GM21515 (cell line): ENCODE measurements around the gene RASIP1.
"Not testable (repeated sequence)": the region's sequence is repeated elsewhere in the genome, so short reads cannot be mapped to it uniquely, and the experiment has no call there.

Source experiments
- ATAC-seq: cut with Tn5 transposase; IDR thresholded peaks from one replicate; pipeline ENCODE4 v1.9.1; 2021; ENCODE audit not compliant: unreplicated experiment

Gene RASIP1

DNA sequence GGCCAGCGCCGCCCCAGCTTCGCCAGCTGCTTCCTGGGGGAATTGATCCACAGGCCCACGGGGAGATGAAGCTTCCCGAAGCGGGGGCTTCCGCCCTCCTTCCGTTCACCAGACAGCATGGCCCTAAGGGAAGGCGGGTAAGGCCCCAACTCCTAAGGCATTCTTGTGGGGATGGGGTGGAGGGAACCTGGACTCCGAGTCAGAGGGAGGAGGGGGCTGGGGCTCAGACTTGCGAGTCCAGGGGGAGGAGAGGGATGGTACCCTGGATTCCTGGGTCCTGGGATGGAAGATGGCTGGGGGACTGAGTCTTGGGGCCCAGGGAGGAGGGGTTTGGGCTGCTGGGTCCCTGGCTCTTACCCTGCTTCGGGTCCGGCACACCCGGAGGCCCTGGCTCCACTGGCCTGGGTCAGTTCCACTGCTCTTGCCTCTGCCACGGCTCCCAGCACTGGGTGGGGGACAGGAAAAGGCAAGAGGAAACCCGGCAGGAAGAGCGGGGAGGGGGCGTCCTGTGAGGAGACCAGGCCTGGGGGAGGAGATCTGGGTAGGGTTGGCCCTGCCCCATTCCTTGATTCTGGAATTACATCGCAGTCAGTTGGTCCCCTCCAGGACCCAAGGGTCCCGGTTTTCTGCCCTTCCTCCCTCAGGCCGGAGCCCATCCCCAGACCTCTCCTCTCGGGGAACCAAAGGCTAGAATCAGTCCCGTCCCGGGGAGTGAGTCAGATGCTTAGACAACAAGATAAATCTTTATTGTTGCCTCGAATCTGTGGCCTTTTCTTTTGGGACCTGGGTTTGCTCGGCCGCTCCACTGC, at the start of gene RASIP1:
Gene RASIP1 (minus strand): TSS at position 447 of the 809 bp plus-strand sequence. CDS start 328 bp downstream, at position 119.
- ATAC-seq, result no peak

DNA sequence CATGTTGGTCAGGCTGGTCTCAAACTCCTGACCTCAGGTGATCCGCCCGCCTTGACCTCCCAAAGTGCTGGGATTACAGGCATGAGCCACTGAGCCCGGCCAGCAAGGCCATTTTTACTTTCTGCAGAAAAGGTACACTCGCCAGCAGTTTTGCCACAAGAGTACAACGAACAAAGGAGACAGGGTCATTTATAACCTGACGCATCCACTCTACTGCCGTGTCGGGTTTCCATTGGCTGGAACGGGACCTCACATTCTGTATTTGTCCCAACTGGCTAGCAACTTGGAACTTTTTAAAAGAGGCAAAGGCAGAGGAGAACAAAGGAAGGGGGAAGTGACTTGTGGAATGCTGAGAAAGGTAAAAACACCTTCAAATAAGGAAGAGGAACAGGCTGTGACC, 46.9 kb upstream of the RASIP1 start:
- ATAC-seq, result not testable (repeated sequence)

GRCh38 chr19:48786422-48786821, 46.0 kb upstream of the RASIP1 start:
- not testable (repeated sequence) for ATAC-seq

GRCh38 chr19:48784527-48784926, 44.1 kb upstream of the RASIP1 start:
- ATAC-seq, result no peak

DNA sequence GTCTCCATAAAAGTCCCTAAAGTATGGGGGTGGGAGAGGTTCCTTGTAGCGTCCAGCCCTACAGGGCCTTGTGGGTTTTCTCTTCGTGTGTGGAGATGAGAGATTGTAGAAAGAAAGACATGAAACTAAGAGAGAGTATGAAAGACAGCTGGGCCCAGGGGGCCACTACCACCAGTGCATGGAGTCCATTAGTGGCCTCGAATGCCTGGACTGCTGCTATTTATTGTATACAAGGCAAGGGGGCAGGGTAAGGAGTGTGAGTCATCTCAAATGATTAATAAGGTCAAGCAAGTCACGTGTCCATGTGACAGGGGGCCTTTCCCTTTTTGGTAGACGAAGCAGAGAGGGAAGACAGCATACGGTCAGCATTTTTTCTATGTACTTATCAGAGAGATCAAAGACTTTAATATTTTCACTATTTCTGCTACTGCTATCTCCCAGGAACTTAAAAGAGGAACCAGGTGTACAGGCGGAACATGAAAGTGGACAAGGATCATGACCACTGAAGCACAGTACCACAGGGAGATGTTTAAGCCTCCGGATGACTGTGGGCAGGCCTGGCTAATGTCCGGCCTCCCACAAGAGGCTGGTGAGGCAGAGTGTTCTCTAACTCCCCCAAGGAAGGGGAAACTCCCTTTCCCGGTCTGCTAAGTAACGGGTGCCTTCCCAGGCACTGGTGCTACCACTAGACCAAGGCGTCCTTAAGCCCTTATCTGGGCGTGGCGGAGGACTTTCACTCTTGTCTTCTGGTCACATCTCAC, 40.4 kb upstream of the RASIP1 start:
- no peak for ATAC-seq

GRCh38 chr19:48779636-48780035, 39.2 kb upstream of the RASIP1 start:
- ATAC-seq, result no peak

- no peak for ATAC-seq
Observed at GRCh38 chr19:48777720-48778119, 37.3 kb upstream of the RASIP1 start.

GRCh38 chr19:48777139-48777538, 36.7 kb upstream of the RASIP1 start:
- ATAC-seq, result no peak

- no peak for ATAC-seq
Observed at GRCh38 chr19:48772503-48772953, 32.1 kb upstream of the RASIP1 start.

DNA sequence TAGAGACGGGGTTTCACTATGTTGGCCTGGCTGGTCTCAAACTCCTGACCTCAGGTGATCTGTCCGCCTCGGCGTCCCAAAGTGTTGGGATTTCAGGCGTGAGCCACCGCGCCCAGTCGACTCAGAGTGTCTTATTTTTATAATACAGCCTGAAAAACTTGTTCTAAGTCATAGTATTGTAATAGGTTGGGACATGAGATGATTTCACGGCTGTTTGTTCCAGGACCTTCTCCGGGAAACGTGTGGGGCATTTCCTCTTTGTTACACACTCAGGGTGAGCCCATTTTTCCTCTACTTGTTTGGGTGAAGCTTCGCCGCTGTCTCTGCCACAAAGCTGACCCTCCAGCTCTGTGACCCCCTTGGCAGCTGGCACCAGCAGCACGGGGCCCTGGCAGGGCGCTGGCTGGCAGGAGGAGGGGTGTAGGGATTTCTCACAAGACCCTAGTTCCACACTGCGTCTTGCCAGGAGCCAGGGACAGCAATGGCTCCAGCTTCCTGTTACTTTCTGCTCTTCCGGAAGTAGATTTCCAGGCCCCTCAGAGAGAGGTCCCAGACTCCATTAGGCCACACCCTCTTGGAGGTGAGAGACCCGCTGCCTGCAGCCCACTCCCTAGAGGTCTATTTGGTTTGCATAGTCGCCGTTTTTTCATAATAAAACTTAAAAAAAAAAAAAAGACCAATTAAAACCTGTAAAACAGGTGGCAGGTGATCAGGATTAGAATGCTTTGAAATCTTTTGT, 30.5 kb upstream of the RASIP1 start:
- ATAC-seq, result no peak

DNA sequence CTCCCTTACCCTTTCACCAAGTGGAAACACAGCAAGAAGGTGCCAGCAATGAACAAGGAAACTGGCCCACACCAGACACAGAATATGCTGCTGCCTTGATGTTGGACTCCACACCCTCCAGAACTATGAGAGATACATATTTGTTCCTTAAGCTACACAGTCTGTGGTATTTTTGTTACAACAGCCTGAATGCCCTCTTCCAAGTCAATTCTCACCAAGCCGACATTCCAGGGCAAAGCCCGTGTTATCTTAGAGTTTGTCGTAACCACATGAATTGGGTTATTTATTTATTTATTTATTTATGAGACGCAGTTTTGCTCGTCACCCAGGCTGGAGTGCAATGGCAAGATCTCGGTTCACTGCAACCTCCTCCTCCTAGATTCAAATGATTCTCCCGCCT, 29.9 kb upstream of the RASIP1 start:
- ATAC-seq, result no peak

DNA sequence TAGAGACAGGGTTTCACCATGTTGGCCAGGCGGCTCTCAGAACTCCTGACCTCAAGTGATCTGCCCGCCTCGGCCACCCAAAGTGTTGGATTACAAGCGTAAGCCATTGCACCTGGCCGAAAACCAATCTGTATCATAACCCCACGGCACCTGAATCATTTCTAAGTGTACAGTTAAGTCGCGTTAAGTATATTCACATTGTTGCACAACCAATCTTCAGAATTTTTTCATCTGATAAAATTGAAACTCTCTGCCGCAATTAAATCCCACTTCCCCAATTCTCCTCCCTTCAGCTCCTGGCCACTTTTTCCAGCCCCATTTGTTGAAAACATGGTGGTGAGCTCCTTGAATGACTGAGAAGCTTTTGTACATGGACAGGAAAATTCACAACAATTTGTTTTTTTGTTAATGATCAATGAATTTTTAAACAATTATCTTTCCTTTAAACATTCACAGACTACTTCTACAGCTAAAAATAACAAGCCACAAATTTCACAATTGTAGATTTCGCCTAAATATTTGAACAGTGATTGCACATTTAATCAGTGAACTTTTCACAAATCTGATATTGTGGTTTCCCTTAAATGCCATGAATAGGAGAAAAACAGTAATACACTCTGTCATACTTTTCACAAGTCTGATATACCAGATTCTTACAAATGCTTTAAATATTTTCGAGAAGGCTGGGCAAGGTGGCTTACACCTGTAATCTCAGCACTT, 28.7 kb upstream of the RASIP1 start:
- ATAC-seq, result no peak

GRCh38 chr19:48768171-48768753, 27.9 kb upstream of the RASIP1 start:
- ATAC-seq, result not testable (repeated sequence)

- ATAC-seq, result not testable (repeated sequence)
Observed at GRCh38 chr19:48765816-48766215, 25.4 kb upstream of the RASIP1 start.

- ATAC-seq, result no peak
Observed at GRCh38 chr19:48760504-48761205, 20.2 kb upstream of the RASIP1 start.

DNA sequence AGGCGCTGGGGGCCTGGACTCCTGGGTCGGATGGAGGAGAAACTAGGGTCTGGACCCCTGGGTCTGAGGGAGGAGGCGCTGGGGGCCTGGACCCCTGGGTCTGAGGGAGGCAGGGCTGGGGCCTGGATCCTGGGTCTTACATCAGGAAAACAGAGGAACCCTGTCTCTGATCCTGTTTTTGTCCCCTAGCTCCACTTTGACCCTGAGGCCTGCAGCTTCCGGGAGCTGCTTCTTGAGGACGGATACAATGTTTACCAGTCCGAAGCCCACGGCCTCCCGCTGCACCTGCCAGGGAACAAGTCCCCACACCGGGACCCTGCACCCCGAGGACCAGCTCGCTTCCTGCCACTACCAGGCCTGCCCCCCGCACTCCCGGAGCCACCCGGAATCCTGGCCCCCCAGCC, 17.3 kb upstream of the RASIP1 start:
- ATAC-seq, result no peak

GRCh38 chr19:48757089-48757675, 16.8 kb upstream of the RASIP1 start:
- no peak for ATAC-seq

DNA sequence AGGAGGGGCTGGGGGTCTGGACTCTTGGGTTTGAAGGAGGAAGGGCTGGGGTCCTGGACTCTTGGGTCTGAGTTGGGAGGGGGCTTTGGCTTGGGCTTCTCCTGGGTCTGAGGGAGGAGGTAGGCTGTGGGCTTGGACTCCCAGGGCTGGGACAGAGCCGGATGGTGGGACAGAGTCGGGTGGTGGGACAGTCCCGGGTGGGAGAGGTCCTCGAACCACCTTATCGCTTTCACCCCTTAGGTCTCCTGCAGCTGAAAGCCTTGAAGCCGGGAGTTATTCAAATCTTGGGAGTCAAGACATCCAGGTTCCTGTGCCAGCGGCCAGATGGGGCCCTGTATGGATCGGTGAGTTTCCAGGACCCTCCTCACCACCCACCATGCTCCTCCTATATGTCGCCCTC, 16.3 kb upstream of the RASIP1 start:
- no peak for ATAC-seq

DNA sequence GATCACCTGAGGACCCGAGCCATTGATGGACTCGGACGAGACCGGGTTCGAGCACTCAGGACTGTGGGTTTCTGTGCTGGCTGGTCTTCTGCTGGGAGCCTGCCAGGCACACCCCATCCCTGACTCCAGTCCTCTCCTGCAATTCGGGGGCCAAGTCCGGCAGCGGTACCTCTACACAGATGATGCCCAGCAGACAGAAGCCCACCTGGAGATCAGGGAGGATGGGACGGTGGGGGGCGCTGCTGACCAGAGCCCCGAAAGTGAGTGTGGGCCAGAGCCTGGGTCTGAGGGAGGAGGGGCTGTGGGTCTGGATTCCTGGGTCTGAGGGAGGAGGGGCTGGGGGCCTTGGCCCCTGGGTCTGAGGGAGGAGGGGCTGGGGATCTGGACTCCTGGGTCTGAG, 15.8 kb upstream of the RASIP1 start:
- no peak for ATAC-seq
